H9 (cell line): ENCODE results near the gene TBPL1. TPM values are rescaled to one million over a fixed set of nuclear protein-coding genes. Genes with fewer than 3 reads are reported as not detected.

Source experiments
- DNase-seq: peaks from one replicate; pipeline ENCODE4 v3.0.0-alpha.2; 2017
- H2AFZ ChIP-seq: one replicate; pipeline ENCODE4 v1.6.1; 2013; ENCODE audit warnings: mild to moderate bottlenecking, low read length, control low read depth, moderate library complexity
- H2AK5ac ChIP-seq: 2 replicates; pipeline ENCODE4 v1.6.1; 2013; ENCODE audit warnings: low read length, control low read depth, mixed read lengths; ENCODE audit not compliant: insufficient read length
- H2BK120ac ChIP-seq: one replicate; pipeline ENCODE4 v1.6.1; 2013; ENCODE audit warnings: low read depth, mild to moderate bottlenecking, low read length, control low read depth, inconsistent platforms; ENCODE audit not compliant: poor library complexity, severe bottlenecking
- H2BK12ac ChIP-seq: 2 replicates; pipeline ENCODE4 v1.6.1; 2013; ENCODE audit warnings: low read length, control low read depth, mixed read lengths, low read depth; ENCODE audit not compliant: insufficient read length
- H2BK15ac ChIP-seq: 2 replicates; pipeline ENCODE4 v1.6.1; 2013; ENCODE audit warnings: low read depth, low read length, control low read depth
- H2BK20ac ChIP-seq: one replicate; pipeline ENCODE4 v1.6.1; 2013; ENCODE audit warnings: low read depth, mild to moderate bottlenecking, low read length, control low read depth, inconsistent platforms; ENCODE audit not compliant: poor library complexity, severe bottlenecking
- H2BK5ac ChIP-seq: 2 replicates; pipeline ENCODE4 v1.6.1; 2013; ENCODE audit warnings: low read length, control low read depth, mixed read lengths; ENCODE audit not compliant: insufficient read length
- H3K14ac ChIP-seq: 2 replicates; pipeline ENCODE4 v1.6.1; 2013; ENCODE audit warnings: low read length, control low read depth; ENCODE audit not compliant: insufficient read depth
- H3K18ac ChIP-seq: 2 replicates; pipeline ENCODE4 v1.6.1; 2013; ENCODE audit warnings: low read depth, mild to moderate bottlenecking, mixed read lengths, low read length, control low read depth; ENCODE audit not compliant: insufficient read length
- H3K23ac ChIP-seq: 2 replicates; pipeline ENCODE4 v1.6.1; 2013; ENCODE audit warnings: low read length, control low read depth, mixed read lengths, low read depth; ENCODE audit not compliant: insufficient read length
- H3K23me2 ChIP-seq: 2 replicates; pipeline ENCODE4 v1.6.1; 2013; ENCODE audit warnings: low read depth, mild to moderate bottlenecking, mixed read lengths, low read length, control low read depth; ENCODE audit not compliant: insufficient read length, poor library complexity, severe bottlenecking
- H3K27ac ChIP-seq: 2 replicates; pipeline ENCODE4 v1.5.1; 2013; ENCODE audit warnings: low read length, control low read depth, mixed read lengths, low read depth; ENCODE audit not compliant: insufficient read length
- H3K27me3 ChIP-seq: 2 replicates; pipeline ENCODE4 v1.6.1; 2013; ENCODE audit warnings: low read length, control low read depth, inconsistent platforms; ENCODE audit not compliant: insufficient read depth
- H3K4ac ChIP-seq: 2 replicates; pipeline ENCODE4 v1.6.1; 2013; ENCODE audit warnings: low read depth, mild to moderate bottlenecking, control low read depth, inconsistent platforms, low read length, moderate library complexity
- H3K4me1 ChIP-seq: 2 replicates; pipeline ENCODE4 v1.6.1; 2013; ENCODE audit warnings: low read length, control low read depth, inconsistent platforms; ENCODE audit not compliant: insufficient read depth
- H3K4me2 ChIP-seq: 2 replicates; pipeline ENCODE4 v1.6.1; 2013; ENCODE audit warnings: low read length, control low read depth, mixed read lengths; ENCODE audit not compliant: insufficient read length, insufficient read depth
- H3K56ac ChIP-seq: 2 replicates; pipeline ENCODE4 v1.6.1; 2013; ENCODE audit warnings: low read depth, mild to moderate bottlenecking, mixed read lengths, low read length, control low read depth; ENCODE audit not compliant: insufficient read length
- H3K79me1 ChIP-seq: 2 replicates; pipeline ENCODE4 v1.6.1; 2013; ENCODE audit warnings: low read depth, mild to moderate bottlenecking, moderate library complexity, low read length, control low read depth, inconsistent platforms; ENCODE audit not compliant: insufficient read depth, poor library complexity, severe bottlenecking
- H3K79me2 ChIP-seq: 2 replicates; pipeline ENCODE4 v1.6.1; 2013; ENCODE audit warnings: low read length, control low read depth, inconsistent platforms; ENCODE audit not compliant: insufficient read depth
- H3K9ac ChIP-seq: 2 replicates; pipeline ENCODE4 v1.6.1; 2013; ENCODE audit warnings: low read length, control low read depth, mixed read lengths; ENCODE audit not compliant: insufficient read length; ENCODE audit errors: extremely low read depth
- H3K9me3 ChIP-seq: one replicate; pipeline ENCODE4 v1.6.1; 2013; ENCODE audit warnings: low read depth, low read length, inconsistent platforms; ENCODE audit not compliant: control insufficient read depth
- H3T11ph ChIP-seq: one replicate; pipeline ENCODE4 v1.6.1; 2013; ENCODE audit warnings: mild to moderate bottlenecking, low read length, control low read depth, inconsistent platforms
- H4K20me1 ChIP-seq: one replicate; pipeline ENCODE4 v1.6.1; 2013; ENCODE audit not compliant: control insufficient read depth, insufficient read length, insufficient read depth
- H4K5ac ChIP-seq: 2 replicates; pipeline ENCODE4 v1.6.1; 2013; ENCODE audit warnings: low read depth, mild to moderate bottlenecking, mixed read lengths, low read length, control low read depth; ENCODE audit not compliant: insufficient read length
- H4K8ac ChIP-seq: replicated peaks from 2 replicates; pipeline ENCODE4 v1.6.1; 2013; ENCODE audit warnings: low read length, control low read depth, mixed read lengths, low read depth; ENCODE audit not compliant: insufficient read length
- H4K91ac ChIP-seq: 2 replicates; pipeline ENCODE4 v1.6.1; 2013; ENCODE audit warnings: low read depth, mild to moderate bottlenecking, moderate library complexity, mixed read lengths, low read length, control low read depth; ENCODE audit not compliant: insufficient read length
- H3K27ac Mint-ChIP-seq, 3 experiments: 2 replicates in 2 of 3; 3 replicates in 1 of 3; pipeline ENCODE4 v1.8.0; 2020 to 2021; ENCODE audit warnings: mixed read lengths in 3 of 3, mild to moderate bottlenecking in 1 of 3, moderate library complexity in 1 of 3
- H3K27me3 Mint-ChIP-seq: 2 replicates; pipeline ENCODE4 v1.8.0; 2021; ENCODE audit warnings: low read depth, mild to moderate bottlenecking, moderate library complexity, mixed read lengths
- H3K36me3 Mint-ChIP-seq, 3 experiments: 2 replicates in 2 of 3; 3 replicates in 1 of 3; pipeline ENCODE4 v1.8.0; 2020 to 2021; ENCODE audit warnings: low read depth in 3 of 3, mixed read lengths in 3 of 3; ENCODE audit not compliant: insufficient read depth in 1 of 3
- H3K4me1 Mint-ChIP-seq, 2 experiments: 2 replicates each; pipeline ENCODE4 v1.8.0; 2020; ENCODE audit warnings: mixed read lengths in 2 of 2
- H3K4me3 Mint-ChIP-seq, 2 experiments: 2 replicates in 1 of 2; 3 replicates in 1 of 2; pipeline ENCODE4 v1.8.0; 2020 to 2021; ENCODE audit warnings: mild to moderate bottlenecking in 2 of 2, mixed read lengths in 2 of 2, moderate library complexity in 1 of 2
- H3K9me3 Mint-ChIP-seq, 2 experiments: 2 replicates in 1 of 2; 3 replicates in 1 of 2; pipeline ENCODE4 v1.8.0; 2020; ENCODE audit warnings: mild to moderate bottlenecking in 2 of 2, mixed read lengths in 2 of 2, moderate library complexity in 1 of 2
- CTCF ChIP-seq: fragments of 200-600 bp; sonication (generic); conservative IDR thresholded peaks from 3 replicates; pipeline ENCODE4 v1.8.0; 2021; ENCODE audit warnings: antibody characterized with exemption, mild to moderate bottlenecking
- WGBS: extraction: QIAGEN DNeasy Blood & Tissue Kit; methylation state at CpG from one replicate; pipeline ENCODE4 v1.1.7; 2013; ENCODE audit warnings: missing lambda C conversion rate, low lambda C conversion rate, mixed read lengths; ENCODE audit not compliant: insufficient read length; ENCODE audit errors: extremely low coverage; 5-methylcytosine and 5-hydroxymethylcytosine counted together
- total RNA-seq: library from RNA; stranded (reverse); gene quantifications from 2 replicates; pipeline ENCODE4 v1.2.1, GENCODE V29; 2021

TBPL1 gene
- total RNA-seq, 1 experiment from 2014 or later = 49.7 TPM

DNA sequence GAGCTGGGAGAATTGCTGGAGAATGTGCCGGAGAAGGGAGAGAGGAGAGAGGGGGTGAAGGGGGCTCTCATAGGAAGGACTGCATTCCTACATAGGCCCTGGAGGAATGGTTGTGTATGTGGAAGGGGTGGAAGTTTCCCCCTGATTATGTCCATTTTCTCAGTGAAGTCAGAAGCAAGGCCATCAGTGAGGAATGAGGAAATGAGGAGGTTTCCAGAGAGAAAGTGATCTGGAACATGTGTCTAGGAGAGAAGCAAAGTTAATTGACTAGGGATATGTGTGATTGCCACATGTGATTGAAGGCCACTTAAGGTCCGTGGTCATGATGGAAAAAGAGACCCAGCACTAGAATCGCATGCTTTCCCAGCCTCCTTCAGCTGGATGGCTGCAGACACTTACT is 42.3 kb downstream of the TBPL1 start:
- Histone ChIP-seq H3K18ac (no peak overlapping the region), H3K9ac (no peak overlapping the region), H2AK5ac (no peak overlapping the region), H3K79me2 (no peaks in the 10 kb centered on the region), H4K5ac (no peak overlapping the region), H2BK15ac (no peak overlapping the region), H2BK20ac (no peak overlapping the region), H3K79me1 (no peaks in the 10 kb centered on the region), H4K8ac (no peak overlapping the region), H2AFZ (no peak overlapping the region), H3K9me3 (no peaks in the 10 kb centered on the region), H4K20me1 (no peaks in the 10 kb centered on the region), H3K14ac (no peak overlapping the region), H3K4me2 (no peak overlapping the region), H3T11ph (no peak overlapping the region), H3K4me1 (peaks cover 6% of the 10 kb centered on the region), H3K4ac (no peak overlapping the region), H2BK5ac (no peak overlapping the region), H3K27ac (no peak overlapping the region), H3K23ac (no peak overlapping the region), H2BK12ac (no peak overlapping the region), H3K23me2 (no peaks in the 10 kb centered on the region), H2BK120ac (no peak overlapping the region), H4K91ac (no peak overlapping the region), H3K27me3 (no peaks in the 10 kb centered on the region), H3K56ac (no peak overlapping the region)
- Mint-ChIP-seq H3K27me3 (no peaks in the 10 kb centered on the region), H3K36me3 (peaks cover 0 to 5% (median 0%) of the 10 kb centered on the region in 3 experiments; a peak in 3 of 7 replicates), H3K4me1 (peaks cover 6 to 7% of the 10 kb centered on the region in 2 experiments), H3K4me3 (no peak overlapping the region), H3K9me3 (peaks cover 0 to 4% of the 10 kb centered on the region in 2 experiments; a peak in 1 of 5 replicates), H3K27ac (no peak overlapping the region)
- no peak for TF ChIP-seq CTCF
- no peak for DNase-seq
- WGBS = no CpG with 5 or more reads among the region's 3 CpGs
